GM18951 (cell line): ENCODE measurements around the gene POLR2B.
"Not testable (repeated sequence)": the region's sequence is repeated elsewhere in the genome, so short reads cannot be mapped to it uniquely, and the experiment has no call there.

Experiments
- POLR2A ChIP-seq: IDR thresholded peaks from 4 replicates; pipeline ENCODE4 v1.6.1; 2011; ENCODE audit warnings: mild to moderate bottlenecking; ENCODE audit not compliant: insufficient read length, insufficient read depth; ENCODE audit errors: extremely low read depth
- in situ Hi-C: fragments of 300-500 bp; cut with MboI; formaldehyde crosslinking; loops from one replicate; pipeline ENCODE4 v1.12.0; 2022; ENCODE audit warnings: low sequenced_read_pairs, mixed read lengths, inconsistent platforms; ENCODE audit not compliant: unreplicated experiment

Gene POLR2B

DNA sequence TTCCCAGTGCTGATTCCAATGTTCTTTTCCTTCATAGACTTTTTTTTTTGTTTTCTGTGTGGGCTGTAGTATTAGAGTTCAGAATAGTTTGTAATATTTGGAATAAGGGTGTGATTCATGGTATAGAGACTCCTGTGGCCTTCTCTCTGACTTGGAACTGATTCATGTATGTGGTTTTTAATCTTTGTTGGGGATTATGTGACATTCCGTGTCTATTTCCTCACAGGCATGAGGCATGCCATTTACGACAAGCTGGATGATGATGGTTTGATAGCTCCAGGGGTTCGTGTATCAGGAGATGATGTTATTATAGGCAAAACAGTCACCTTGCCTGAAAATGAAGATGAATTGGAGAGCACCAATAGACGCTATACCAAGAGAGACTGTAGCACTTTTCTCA is 44.4 kb downstream of the POLR2B start:
- TF ChIP-seq POLR2A, result no peak
- in situ Hi-C loops, result no loop called here

DNA sequence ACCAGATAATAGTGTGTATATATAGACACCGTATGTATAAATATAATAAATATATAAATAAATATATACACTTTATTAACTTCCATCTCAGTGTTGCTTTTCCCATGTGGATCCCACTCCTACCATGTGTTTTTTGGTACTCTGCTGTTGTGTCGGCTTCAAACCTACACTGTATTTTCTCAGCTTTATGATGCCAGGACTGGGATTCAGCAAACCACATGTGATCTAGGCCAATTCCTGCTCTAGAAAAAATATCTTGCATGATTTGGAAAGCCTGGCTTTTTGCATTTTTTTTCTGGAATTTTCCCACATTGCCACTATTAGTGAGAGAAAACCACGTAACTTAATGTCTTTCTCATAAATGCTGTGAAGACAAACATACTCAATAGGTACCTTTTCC is 55.8 kb downstream of the POLR2B start:
- no peak for TF ChIP-seq POLR2A
- in situ Hi-C loops, result no loop called here

DNA sequence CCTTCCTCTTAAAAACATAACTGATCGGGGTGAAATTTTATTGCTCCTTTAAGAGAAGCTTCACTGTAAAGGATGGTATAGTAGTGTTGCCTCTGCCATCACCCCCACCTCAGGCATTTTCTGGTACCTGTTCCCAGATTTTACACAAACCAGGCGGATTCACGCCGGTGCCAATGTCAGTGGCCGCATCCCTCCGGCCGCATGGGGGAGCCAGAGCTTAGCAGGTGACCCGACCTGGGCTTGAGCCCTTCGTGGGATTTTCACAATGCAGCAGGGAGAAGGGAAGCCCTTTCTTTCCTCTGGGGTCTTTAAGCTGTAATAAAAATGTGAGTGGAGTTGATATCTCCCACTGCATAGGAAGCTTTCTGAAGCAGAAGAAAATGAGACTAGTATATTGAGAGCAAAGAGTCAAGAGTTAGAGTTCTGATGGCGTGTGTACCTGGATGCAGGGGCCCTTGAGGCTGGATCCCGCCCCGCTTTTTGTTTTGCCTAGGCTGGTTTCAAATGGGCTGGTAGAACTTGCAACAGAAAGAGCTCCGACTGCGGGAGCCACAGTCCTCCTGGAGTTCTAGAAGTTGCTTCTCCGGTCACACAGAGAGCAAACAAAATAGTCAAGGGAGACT is 59.4 kb downstream of the POLR2B start:
- in situ Hi-C loops, result no loop called here
- no peak for TF ChIP-seq POLR2A

DNA sequence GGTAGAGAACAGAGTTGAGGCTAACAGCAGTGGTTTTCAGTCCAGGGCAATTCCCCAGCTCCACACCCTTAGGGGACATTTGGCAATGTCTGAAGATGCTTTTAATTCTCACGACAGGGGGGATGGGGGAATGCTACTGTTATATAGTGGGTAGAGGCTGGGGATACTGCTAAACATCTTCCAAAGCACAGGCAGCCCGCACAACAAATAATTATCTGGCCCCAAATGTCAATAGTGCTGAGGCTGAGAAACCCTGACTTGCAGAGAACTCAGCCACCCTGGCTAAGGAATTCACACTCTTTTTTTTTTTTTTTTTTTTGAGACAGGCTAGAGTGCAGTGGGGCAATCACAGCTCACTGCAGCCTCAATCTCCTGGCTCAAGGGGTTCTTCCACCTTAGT is 60.6 kb downstream of the POLR2B start:
- in situ Hi-C loops, result no loop called here

DNA sequence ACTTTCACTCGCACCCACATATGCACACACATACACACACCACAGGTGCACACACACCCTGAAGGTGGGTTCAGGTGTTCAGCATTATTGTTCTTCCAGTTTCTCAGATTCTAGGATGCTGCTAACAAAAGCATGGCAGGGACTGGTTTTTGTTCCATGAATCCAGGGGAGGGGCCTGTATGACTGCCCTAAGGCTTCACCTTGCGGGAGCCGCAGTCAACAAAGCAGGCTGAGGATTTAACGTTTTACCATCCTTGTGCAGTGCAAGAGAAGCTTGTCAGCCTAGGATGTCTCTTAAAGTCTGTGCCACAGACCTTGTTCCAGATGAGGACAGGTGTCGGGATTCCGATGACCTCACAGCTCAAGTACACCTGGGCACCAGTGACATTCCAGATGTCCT is 61.8 kb downstream of the POLR2B start:
- in situ Hi-C loops, result no loop called here
- no peak for TF ChIP-seq POLR2A

More for the DNA sequence above, 60.6 kb downstream of the POLR2B start:
- TF ChIP-seq POLR2A, result no peak

DNA sequence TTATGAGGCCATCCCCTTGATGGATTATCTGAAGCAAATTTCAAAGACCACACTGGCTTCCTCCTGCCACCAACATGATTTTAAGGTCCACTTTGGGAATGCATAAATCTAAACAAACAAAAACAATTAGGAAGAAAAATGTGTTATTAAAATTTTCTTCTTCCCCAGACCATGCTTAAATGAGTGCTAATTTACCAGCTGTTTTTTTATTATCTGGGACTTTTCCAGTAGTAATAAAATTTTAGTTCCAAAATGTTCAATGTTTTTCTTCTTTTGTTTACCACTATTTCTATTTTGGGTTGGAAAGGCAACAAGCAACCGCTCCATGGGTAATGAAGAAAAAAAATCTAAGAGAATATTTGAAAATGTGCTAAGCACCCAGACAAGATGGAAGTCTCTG is 62.3 kb downstream of the POLR2B start:
- in situ Hi-C loops, result no loop called here

DNA sequence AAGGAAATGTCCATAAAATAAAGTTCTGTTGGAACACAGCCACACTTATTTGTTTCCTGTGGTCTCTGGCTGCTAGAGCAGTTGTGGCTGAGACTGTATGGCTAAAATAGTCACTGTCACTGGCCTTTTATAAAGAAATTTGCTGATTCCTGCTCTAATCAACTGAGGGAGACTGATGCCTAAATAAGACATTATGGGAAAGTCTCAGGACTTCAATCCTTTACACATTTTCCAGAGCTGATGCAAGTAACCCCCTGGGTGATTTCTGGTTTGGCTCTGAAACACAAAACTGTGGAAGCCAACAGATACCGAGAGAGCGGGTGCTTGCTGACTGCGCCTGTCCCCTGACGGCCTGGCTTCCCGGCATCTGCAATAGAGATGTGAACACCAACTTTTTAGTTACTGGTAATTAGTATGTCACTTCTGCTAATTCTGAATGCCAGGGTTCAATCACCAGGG is 64.0 kb downstream of the POLR2B start:
- TF ChIP-seq POLR2A, result no peak
- in situ Hi-C loops, result no loop called here

More for the DNA sequence above, 62.3 kb downstream of the POLR2B start:
- no peak for TF ChIP-seq POLR2A

DNA sequence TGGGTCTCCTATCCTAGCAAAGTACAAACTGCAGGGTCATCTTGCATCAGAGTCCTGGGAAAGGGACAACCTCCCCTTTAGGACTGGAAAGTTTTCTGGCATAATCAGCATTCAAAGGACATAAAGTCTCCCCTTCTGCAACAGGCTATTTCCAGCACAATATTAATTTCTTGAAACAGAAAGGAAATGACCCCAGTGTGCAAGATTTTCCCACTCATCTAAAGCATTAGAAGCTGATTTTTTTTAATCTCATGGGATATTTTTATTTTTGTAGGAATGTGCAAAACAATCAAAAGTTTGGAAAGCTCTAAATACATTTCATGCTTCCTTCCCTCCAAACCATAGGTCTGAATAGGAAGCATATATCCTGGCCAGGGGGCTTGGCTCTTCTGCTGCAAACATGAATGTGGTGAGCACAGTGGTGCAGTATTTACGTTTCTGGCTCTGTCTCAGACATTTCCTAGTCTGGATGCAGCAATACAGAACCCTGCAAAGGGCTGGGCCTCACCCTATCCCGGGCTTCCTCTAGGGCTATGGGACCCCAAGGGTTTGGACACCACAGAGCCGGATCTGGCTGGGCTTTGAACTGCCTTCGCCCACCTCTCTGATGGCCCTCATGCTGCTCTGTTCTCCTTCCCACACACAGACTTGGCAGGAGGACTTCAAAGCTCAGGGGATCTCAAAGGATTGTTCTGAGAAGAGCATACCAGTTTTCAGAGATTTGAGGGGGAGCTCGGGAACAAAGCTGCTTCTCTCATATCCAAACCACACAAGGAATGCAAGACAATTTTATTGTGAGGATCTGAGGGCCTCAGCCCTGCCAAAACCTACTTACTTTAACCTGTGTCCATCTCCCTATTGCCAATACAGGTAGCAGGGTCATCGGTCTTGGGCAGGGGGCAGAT is 64.9 kb downstream of the POLR2B start:
- in situ Hi-C loops, result no loop called here
- TF ChIP-seq POLR2A, result no peak

DNA sequence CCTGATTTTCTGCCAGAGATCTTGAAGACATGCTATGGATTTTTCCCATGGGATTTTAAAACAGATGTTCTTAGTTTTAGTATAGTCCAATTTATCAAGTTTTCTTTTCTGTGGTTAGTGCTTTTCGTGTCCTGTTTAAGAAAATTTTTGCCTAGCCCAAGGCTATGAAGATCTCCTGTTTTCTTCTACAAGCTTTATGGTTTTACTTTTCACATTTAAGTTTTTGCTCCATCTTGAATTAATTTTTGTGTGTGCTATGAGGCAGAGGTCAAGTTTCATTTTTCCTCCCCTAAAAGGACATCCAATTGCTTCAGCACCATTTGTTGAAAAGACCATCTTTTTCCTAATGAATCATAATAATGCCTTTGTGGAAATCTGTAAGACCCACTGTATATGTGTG is 65.6 kb downstream of the POLR2B start:
- in situ Hi-C loops, result no loop called here
- TF ChIP-seq POLR2A, result no peak

DNA sequence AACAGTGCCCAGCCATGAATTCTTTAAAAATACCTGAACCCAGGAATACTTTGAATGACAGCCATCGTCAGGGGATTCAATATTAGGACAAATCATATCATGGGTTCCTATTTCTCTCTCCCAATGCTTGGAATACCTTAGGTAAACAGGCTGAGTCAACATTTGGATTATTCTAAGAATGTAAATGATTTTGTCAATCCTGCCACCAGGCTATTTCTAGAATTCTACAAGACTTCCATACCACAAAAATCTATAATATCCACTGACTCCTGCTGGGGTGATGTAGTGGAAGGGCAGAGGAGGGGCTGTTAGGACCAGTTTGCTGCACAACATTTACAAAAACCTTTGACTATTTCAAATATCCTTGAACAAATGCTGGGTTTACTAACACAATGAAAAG is 66.3 kb downstream of the POLR2B start:
- in situ Hi-C loops, result no loop called here
- TF ChIP-seq POLR2A, result no peak

DNA sequence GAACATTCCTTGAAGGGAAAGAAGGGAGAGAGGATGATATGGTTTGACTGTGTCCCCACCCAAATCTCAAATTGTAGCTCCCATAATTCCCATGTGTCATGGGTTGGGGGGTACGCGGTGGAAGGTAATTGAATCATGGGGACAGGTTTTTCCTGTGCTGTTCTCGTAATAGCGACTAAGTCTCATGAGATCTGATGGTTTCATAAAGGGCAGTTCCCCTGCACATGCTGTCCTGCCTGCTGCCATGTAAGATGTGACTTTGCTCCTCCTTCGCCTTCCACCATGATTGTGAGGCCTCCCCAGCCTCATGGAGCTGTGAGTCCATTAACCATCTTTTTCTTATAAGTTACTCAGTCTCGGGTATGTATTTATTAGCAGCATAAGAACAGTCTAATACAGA is 68.3 kb downstream of the POLR2B start:
- in situ Hi-C loops, result not testable (repeated sequence)

DNA sequence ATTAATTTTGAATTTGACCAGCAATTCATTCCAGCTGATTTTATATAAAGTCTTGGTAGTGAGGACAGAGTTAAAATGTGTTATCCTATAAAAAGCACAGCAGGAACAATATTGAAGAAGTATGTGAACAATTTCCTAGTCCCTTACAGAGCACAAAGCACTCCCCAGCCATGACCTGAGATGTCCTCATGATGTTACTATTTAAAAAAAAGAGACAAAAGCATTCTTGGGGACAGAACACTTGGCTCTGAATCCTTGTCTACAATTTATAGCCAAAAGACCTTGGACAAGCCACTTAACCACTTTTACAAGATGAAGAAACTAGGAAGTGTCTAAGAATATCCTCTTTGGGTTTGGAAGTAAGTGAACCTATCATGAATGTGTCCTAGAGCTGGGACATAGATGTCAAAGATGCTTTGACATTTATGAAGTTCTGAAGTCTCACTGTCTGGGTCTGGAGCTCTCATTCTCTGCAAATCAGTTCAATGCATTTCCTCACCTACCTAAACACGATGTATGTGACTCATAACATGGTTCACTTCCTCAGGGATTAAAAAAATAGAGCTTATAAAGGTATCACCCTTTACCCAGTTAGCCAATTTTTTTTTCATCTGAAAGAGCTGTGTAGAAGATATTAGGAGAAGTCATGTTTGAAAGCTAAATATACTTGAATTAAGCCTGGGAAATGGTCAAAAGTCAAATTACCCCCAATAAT is 70.1 kb downstream of the POLR2B start:
- in situ Hi-C loops, result no loop called here
- no peak for TF ChIP-seq POLR2A

DNA sequence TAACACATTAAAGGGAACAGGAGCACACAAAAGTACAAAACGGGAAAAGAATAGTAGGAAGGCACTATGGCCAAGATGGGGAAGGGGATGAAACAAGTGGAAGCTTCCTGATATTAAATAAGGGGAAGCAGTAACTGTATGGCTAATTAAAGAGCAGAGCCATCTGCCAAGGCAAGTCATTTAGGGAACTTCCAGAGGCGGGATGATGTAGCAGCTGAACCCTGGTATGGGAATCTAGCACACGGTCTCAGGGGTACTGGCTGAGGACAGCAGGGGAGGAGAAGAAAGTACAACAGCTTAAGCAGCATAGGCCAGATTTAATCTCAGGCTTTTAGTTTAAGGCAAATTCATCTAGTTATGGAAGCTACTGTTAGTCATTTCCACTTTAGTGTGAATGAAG is 72.4 kb downstream of the POLR2B start:
- no peak for TF ChIP-seq POLR2A

More for the DNA sequence above, 72.4 kb downstream of the POLR2B start:
- in situ Hi-C loops, result no loop called here
